Fibroblast of lung (primary cell): ENCODE data around the gene RCOR3.

Experiments
- CTCF ChIP-seq, 2 donors: IDR thresholded peaks in 1 of 2; conservative IDR thresholded peaks in 1 of 2; 1 replicate in 1 of 2; 2 replicates in 1 of 2; pipeline ENCODE4 v1.5.1; 2011 to 2012; ENCODE audit warnings: low read length in 2 of 2, control low read depth in 1 of 2, inconsistent platforms in 1 of 2, low read depth in 1 of 2, mild to moderate bottlenecking in 1 of 2
- EZH2 ChIP-seq: IDR thresholded peaks from 2 replicates; pipeline ENCODE4 v1.5.1; 2012; ENCODE audit warnings: low read length, control low read depth, mild to moderate bottlenecking; ENCODE audit errors: missing control alignments

GRCh38 chr1:211344152-211344618, 85.0 kb downstream of the RCOR3 start:
- no peak for TF ChIP-seq CTCF (conservative IDR thresholded peaks at IDR 0.05 in 1 of 2, IDR thresholded peaks at IDR 0.05 in 1 of 2; ENCODE audit: low read depth in 1 of 2, low read length in 2 of 2)
- TF ChIP-seq EZH2, result no peak
